ENCODE measurements around the gene DCXR. TPM values are rescaled to one million over a fixed set of nuclear protein-coding genes. Genes with fewer than 3 reads are reported as not detected.

DCXR gene
- total RNA-seq, 4 donors from 2014 or later, result 49.4 to 117 (median 71.3) TPM

DNA sequence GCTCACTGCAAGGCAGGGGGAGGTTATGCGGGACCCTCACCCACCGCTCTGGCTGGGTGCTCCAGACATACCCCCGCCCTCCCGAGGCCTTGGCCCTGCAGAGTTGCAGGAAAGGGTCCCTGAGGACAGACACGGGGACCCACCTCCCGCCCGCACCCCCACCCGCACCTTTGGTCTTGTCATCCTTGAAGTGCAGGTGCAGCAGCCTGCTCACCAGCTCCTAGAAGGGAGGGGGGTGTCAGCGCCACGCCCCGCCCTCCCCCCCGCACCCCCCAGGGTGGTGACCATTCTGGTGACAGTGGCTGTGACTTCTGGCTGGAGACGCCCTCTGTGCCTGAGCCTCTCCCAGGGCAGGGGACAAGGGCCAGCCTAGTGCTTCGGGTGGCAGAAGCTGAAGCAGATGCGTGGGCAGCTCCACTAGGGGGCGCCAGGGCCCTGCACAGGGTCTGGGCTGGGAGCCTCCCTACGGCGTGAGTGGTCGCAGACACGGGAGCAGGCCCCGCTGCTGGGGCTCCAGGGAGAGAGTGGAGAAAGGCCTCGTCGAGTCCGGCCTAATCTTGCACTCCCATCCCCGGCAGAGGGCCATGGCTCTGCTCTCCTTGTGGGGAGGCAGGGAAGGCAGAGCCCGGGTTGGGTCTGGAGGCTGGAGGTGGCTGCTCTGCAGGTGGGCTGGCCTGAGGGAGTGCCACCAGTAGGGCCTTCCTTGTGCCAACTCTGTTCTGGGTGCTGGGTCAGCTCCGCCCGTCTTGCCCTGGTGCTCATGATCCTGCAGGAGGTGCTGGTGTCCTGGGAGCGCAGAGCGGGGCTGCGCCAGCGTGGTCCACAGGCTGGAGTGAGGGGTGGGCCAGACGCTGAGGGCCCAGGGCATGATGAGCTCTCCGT, 17.6 kb downstream of the DCXR start:
- DNase-seq, result peak; percentile 70
- in situ Hi-C loops (cut with MboI; ENCODE audit: low pct_ligation_motif_present in 1 of 4, low pct_unique_long_range_greater_than_20kb in 1 of 4, low sequenced_read_pairs in 3 of 4) (no loop called here), intact Hi-C loops (cut with DNase I; ENCODE audit: low total_unique reads) (loop anchor here (2.0 kb wide), 1 partner anchor 61 kb away; no protein-coding TSS in a partner anchor)
- TF ChIP-seq POLR2AphosphoS5 (IDR thresholded peaks at IDR 0.05), result no peak
- no peak for TF ChIP-seq EP300 (IDR thresholded peaks at IDR 0.05; ENCODE audit: low read depth)
- TF ChIP-seq POLR2A (IDR thresholded peaks at IDR 0.05), result no peak
- TF ChIP-seq, protein P1, sequence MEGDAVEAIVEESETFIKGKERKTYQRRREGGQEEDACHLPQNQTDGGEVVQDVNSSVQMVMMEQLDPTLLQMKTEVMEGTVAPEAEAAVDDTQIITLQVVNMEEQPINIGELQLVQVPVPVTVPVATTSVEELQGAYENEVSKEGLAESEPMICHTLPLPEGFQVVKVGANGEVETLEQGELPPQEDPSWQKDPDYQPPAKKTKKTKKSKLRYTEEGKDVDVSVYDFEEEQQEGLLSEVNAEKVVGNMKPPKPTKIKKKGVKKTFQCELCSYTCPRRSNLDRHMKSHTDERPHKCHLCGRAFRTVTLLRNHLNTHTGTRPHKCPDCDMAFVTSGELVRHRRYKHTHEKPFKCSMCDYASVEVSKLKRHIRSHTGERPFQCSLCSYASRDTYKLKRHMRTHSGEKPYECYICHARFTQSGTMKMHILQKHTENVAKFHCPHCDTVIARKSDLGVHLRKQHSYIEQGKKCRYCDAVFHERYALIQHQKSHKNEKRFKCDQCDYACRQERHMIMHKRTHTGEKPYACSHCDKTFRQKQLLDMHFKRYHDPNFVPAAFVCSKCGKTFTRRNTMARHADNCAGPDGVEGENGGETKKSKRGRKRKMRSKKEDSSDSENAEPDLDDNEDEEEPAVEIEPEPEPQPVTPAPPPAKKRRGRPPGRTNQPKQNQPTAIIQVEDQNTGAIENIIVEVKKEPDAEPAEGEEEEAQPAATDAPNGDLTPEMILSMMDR (IDR thresholded peaks at IDR 0.05), result peak; percentile 62 to 77 (median 72)
- no peaks in the 10 kb centered on the region for H3K27me3 ChIP-seq
- no peak overlapping the region for H3K27ac ChIP-seq
- 67% methylated on average over 31 of the region's 34 CpGs; no CpG with 5 or more reads in 1 of the 2 donors for WGBS, 2 donors (ENCODE audit: low coverage in 1 of 2)
- H3K36me3 ChIP-seq, result no peaks in the 10 kb centered on the region
- H3K4me3 ChIP-seq, result no peak overlapping the region
- peaks cover 20 to 42% (median 34%) of the 10 kb centered on the region in 4 donors for H3K4me1 ChIP-seq
- no peaks in the 10 kb centered on the region for H3K9me3 ChIP-seq

- H3K9me3 ChIP-seq, result no peaks in the 10 kb centered on the region
- no peak for DNase-seq
- no peak overlapping the region for H3K27ac ChIP-seq
- no peak for TF ChIP-seq POLR2A (IDR thresholded peaks at IDR 0.05)
- TF ChIP-seq, protein P1 (IDR thresholded peaks at IDR 0.05), result no peak
- TF ChIP-seq POLR2AphosphoS5 (IDR thresholded peaks at IDR 0.05), result no peak
- TF ChIP-seq EP300 (IDR thresholded peaks at IDR 0.05; ENCODE audit: low read depth), result no peak
- in situ Hi-C loops (cut with MboI; ENCODE audit: low pct_ligation_motif_present in 1 of 4, low pct_unique_long_range_greater_than_20kb in 1 of 4, low sequenced_read_pairs in 3 of 4) (no loop called here), intact Hi-C loops (cut with DNase I; ENCODE audit: low total_unique reads) (no loop called here)
- no peak overlapping the region for H3K4me3 ChIP-seq
- no peaks in the 10 kb centered on the region for H3K27me3 ChIP-seq
- peaks cover 19 to 34% (median 31%) of the 10 kb centered on the region in 4 donors for H3K4me1 ChIP-seq
- no peaks in the 10 kb centered on the region for H3K36me3 ChIP-seq
- WGBS, 2 donors (ENCODE audit: low coverage in 1 of 2), result 91% methylated on average over 33 of the region's 33 CpGs; no CpG with 5 or more reads in 1 of the 2 donors
These were observed 18.4 kb downstream of the DCXR start for GRCh38 chr17:82018989-82019689.

DNA sequence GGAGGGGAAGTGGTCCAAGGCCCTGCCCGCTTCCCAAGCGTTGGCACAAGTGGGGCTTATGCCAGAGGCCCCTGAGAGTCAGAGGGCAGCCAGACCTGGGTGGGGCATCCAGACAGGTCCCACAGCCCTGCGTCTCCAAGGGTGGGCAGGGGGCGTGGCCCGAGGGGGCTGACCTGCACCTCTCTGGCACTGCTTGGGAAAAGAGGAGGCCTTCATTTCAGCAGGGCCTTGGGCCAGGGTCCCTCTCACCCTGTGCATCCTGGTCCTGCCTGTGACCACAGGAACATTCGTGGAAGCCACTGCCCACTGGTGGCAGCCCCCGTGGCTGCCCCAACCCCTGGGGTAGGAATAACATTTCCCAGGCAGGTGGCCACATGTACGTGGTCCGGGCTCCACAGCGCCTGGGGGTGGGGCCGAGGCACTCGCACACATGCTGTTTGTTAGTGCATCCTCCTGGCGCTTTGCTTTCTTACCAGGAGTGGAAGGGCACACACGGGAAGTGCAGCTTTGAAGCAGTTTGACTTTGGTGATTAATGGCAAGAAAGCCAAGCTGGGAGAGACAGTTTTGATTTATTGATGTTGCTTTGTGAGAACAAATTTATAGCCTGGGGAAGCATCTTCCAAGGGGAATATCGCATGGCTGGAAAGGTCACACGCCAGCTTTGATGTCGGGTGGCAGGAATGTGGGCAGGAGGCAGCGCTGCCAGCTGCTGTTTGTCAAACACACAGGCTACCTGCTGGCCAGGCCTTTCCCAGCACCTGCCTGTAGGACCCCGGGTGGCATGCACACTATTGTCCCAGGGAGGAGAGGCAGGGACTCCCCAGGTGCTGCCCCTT, 19.1 kb downstream of the DCXR start:
- intact Hi-C loops (cut with DNase I; ENCODE audit: low total_unique reads), result no loop called here
- no peak overlapping the region for H3K27ac ChIP-seq
- in situ Hi-C loops (cut with MboI; ENCODE audit: low pct_ligation_motif_present in 1 of 4, low pct_unique_long_range_greater_than_20kb in 1 of 4, low sequenced_read_pairs in 3 of 4), result no loop called here
- TF ChIP-seq EP300 (IDR thresholded peaks at IDR 0.05; ENCODE audit: low read depth) (no peak), POLR2AphosphoS5 (IDR thresholded peaks at IDR 0.05) (no peak), POLR2A (IDR thresholded peaks at IDR 0.05) (no peak)
- TF ChIP-seq, protein P1 (IDR thresholded peaks at IDR 0.05), result no peak
- H3K9me3 ChIP-seq, result no peaks in the 10 kb centered on the region
- H3K36me3 ChIP-seq, result no peaks in the 10 kb centered on the region
- DNase-seq, result no peak
- H3K4me3 ChIP-seq, result no peak overlapping the region
- H3K4me1 ChIP-seq, result peaks cover 13 to 28% (median 24%) of the 10 kb centered on the region in 4 donors
- H3K27me3 ChIP-seq, result no peaks in the 10 kb centered on the region
- WGBS, 2 donors (ENCODE audit: low coverage in 1 of 2), result 33 to 77% methylated on average over 1 to 19 of the region's 19 CpGs

All from transverse colon (tissue), 4 donors.